Spinal cord (tissue), 10 donors: ENCODE measurements around the gene ATAD3A. TPM values are rescaled to one million over a fixed set of nuclear protein-coding genes. Genes with fewer than 3 reads are reported as not detected.
"Not testable (repeated sequence)": the region's sequence is repeated elsewhere in the genome, so short reads cannot be mapped to it uniquely, and the experiment has no call there.

ENCODE experiments used
- DNase-seq, 6 donors: peaks; one replicate each; pipeline versions ENCODE4 v3.0.0 to v3.0.0-alpha.2; 2013 to 2015; ENCODE audit warnings: low spot score in 6 of 6, low read depth in 4 of 6
- H3K27ac ChIP-seq: one replicate; pipeline ENCODE4 v1.5.1; 2013; ENCODE audit warnings: low read depth, low read length, control low read depth
- H3K27me3 ChIP-seq: one replicate; pipeline ENCODE4 v1.6.1; 2013; ENCODE audit warnings: low read length; ENCODE audit not compliant: control insufficient read depth, insufficient read depth
- H3K36me3 ChIP-seq: one replicate; pipeline ENCODE4 v1.6.1; 2013; ENCODE audit warnings: low read length; ENCODE audit not compliant: control insufficient read depth, insufficient read depth
- H3K4me1 ChIP-seq: one replicate; pipeline ENCODE4 v1.6.1; 2013; ENCODE audit warnings: low read length; ENCODE audit not compliant: control insufficient read depth, insufficient read depth
- H3K4me3 ChIP-seq: one replicate; pipeline ENCODE4 v1.5.1; 2013; ENCODE audit warnings: low read depth, low read length, control low read depth
- H3K9me3 ChIP-seq: one replicate; pipeline ENCODE4 v1.6.1; 2013; ENCODE audit warnings: low read length; ENCODE audit not compliant: control insufficient read depth, insufficient read depth
- WGBS: methylation state at CpG from one replicate; pipeline ENCODE4 v1.1.5; 2013; ENCODE audit warnings: missing lambda C conversion rate; ENCODE audit not compliant: insufficient coverage; 5-methylcytosine and 5-hydroxymethylcytosine counted together
- polyA plus RNA-seq, 2 donors: library from polyadenylated mRNA; unstranded; fragments of 120-200 nt; gene quantifications; one replicate each; pipeline ENCODE4 v1.2.1, GENCODE V29; 2013; ENCODE audit not compliant: insufficient read length in 2 of 2
- total RNA-seq, 2 donors: library from RNA; depleted of rRNA in 1 of 2; stranded (reverse); fragments of 120-200 nt in 1 of 2; fragments of >200 nt in 1 of 2; gene quantifications; one replicate each; pipeline versions ENCODE4 v1.2.3 to v1.2.4, GENCODE V29; 2013 to 2014
- donor health status: healthy.

The ATAD3A gene
- total and polyA plus RNA-seq, 4 donors, result 9.0 to 45.7 (median 27.5) TPM

DNA sequence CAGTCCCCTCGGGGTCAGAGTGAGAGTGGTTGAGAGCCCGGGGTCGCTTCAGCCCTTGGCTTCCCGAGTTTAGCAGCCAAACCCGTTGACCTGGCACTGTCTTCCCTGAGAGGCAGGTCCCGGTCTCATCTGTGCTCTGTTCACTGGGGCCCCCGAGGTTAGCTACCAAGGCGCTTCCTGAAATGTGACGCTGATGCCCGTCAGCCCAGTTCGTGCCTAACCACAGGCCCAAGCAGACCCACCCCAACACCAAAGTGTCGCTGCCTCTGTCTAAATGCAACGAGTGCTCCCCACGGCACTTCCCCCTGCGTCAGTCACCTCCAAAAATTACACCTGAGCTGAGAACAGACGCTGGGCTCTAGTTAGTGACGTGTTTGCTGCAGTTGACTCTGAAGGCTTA, 36.0 kb upstream of the ATAD3A start:
- Histone ChIP-seq H3K4me1 (peaks cover 12% of the 10 kb centered on the region), H3K36me3 (peaks cover 49% of the 10 kb centered on the region)
- WGBS, result no CpG with 5 or more reads among the region's 17 CpGs
- H3K27me3 ChIP-seq, H3K9me3 ChIP-seq, DNase-seq, H3K27ac ChIP-seq, H3K4me3 ChIP-seq: not testable (repeated sequence)

DNA sequence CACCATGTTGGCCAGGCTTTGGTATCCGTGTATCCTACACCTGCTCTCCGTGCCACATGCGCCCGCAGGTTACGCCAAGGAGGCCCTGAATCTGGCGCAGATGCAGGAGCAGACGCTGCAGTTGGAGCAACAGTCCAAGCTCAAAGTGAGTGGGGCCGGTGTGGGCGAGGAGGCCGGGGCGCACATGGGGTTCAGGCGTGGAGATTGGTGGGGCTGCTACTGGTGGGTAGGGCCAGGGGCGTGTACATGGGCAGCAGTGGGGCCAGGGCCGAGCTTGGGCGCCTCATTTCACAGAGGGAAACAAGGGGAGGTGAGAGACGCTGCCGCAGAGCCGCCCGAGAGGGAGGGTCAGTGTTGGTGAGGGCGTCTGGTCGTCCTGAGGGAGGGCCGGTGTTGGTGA, 34.8 kb upstream of the ATAD3A start:
- no peak for DNase-seq
- 97% methylated on average over 17 of the region's 22 CpGs for WGBS
- Histone ChIP-seq H3K4me1 (peaks cover 12% of the 10 kb centered on the region), H3K27me3 (no peaks in the 10 kb centered on the region), H3K36me3 (peaks cover 56% of the 10 kb centered on the region), H3K27ac (no peak overlapping the region), H3K4me3 (no peak overlapping the region), H3K9me3 (no peaks in the 10 kb centered on the region)

DNA sequence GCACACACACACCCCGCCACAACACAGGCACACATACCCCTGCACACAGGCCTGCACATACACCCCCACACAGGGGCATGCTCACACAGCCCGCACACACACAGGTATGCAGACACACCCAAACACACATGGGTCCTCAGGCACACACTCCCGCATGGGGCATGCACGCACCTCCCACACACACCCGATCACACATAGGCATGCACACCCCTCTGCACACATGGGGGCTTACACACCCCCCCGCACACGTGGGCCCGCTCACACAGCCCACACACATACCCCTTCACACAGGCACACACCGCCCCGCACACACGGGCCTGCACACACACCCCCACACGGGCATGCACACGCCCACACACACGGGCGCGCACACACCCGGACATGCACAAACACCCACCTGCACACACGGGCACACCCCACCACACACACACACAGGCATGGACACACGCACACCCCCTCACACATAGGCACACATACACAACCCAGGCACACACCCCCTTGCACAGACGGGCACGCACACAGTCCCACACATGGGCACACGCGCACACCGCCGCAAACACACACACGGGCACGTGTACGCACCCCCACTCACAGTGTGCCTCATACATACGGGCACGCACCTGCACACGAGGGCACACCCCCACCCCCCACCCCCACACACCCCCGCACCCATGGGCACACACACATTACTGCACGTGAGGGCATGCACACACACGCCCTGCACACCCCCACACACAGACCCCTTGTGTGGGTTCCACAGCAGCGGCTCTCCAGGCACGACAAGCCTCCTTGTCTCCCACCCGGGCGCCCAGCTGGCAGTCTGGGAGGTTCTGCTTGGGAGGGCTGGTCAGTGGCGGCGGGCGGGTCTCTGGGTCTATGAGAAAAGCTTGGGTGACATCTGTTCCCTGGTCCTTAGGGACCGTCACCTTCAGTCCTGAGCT, 32.1 kb upstream of the ATAD3A start:
- H3K27me3 ChIP-seq, result no peaks in the 10 kb centered on the region
- no peak overlapping the region for H3K27ac ChIP-seq
- no peak overlapping the region for H3K4me3 ChIP-seq
- H3K36me3 ChIP-seq, result peaks cover 76% of the 10 kb centered on the region
- 98% methylated on average over 26 of the region's 42 CpGs for WGBS
- H3K9me3 ChIP-seq, result no peaks in the 10 kb centered on the region
- no peaks in the 10 kb centered on the region for H3K4me1 ChIP-seq
- no peak for DNase-seq

DNA sequence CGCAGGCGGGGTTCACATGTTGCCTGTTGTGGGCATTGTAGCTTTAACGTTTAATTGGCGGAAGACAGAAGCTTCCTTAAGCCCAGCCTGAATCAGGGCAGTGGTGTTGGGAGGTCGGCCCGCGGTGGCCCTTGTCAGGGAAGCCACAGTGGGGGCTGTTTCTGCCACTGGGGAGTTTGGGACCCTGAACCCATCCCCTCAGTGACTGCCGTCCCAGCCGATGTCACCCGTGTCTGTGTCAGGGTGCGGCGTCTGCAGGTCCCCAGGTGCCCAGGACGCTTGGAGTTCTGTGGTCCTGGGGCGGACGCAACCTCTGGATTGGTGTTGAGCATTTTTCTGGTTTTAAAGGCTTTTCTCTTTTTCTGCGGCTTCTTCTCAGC, 31.5 kb upstream of the ATAD3A start:
- not testable (repeated sequence) for DNase-seq, H3K9me3 ChIP-seq, H3K4me1 ChIP-seq, H3K4me3 ChIP-seq, H3K27ac ChIP-seq, H3K27me3 ChIP-seq
- 98% methylated on average over 13 of the region's 16 CpGs for WGBS
- H3K36me3 ChIP-seq, result peaks cover 79% of the 10 kb centered on the region

DNA sequence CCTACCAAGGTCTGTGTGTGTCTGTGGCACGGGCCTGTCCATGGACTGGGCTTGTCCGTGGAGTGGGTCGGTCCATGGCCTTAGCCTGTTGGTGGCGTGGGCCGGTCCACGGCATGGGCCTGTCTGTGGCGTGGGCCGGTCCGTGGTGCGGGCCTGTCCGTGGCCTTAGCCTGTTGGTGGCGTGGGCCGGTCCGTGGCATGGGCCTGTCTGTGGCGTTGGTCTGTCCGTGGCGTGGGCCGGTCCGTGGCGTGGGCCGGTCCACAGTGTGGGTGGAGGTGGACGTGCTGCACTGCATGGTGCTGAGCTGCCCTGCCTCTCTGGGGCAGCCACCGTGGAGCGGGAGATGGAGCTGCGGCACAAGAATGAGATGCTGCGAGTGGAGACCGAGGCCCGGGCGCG, 30.2 kb upstream of the ATAD3A start:
- H3K36me3 ChIP-seq, result peaks cover 88% of the 10 kb centered on the region
- not testable (repeated sequence) for H3K4me1 ChIP-seq, H3K4me3 ChIP-seq, H3K9me3 ChIP-seq, H3K27me3 ChIP-seq, H3K27ac ChIP-seq, DNase-seq
- 90% methylated on average over 11 of the region's 30 CpGs for WGBS

DNA sequence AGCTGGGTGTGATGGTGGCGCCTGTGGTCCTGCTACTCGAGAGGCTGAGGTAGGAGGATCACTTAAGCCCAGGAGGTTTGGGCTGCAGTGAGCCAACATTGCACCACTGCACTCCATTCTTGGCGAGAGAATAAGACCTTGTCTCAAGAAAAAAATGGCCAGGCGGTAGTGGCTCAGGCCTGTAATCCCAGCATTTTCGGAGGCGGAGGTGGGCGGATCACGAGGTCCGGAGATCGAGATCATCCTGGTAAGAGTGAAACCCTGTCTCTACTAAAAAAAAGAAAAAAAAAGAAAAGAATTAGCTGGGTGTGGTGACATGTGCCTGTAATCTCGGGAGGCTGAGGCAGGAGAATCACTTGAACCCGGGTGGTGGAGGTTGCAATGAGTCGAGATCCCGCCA, 29.1 kb upstream of the ATAD3A start:
- WGBS, result 98% methylated on average over 6 of the region's 14 CpGs
- Histone ChIP-seq H3K4me1 (no peaks in the 10 kb centered on the region), H3K9me3 (no peaks in the 10 kb centered on the region), H3K36me3 (peaks cover 88% of the 10 kb centered on the region), H3K27me3 (no peaks in the 10 kb centered on the region), H3K27ac (no peak overlapping the region), H3K4me3 (no peak overlapping the region)
- DNase-seq, result no peak

DNA sequence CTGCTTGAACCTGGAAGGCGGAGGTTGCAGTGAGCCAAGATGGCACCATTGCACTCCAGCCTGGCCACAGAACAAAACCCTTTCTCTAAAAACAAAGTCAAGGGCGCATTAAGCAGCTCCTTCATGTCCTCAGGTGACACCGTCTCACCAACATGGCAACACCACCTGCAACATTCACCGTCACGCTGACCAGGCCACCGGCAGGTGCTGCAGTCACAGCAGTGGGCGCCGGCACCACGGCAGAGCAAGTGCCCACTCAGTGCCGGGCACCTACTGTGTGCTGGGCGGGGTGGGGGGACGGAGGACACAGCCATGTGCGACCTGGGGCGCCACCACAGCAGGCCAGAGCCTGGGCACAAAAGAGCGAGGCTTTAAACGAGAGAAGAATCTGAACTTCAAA, 28.2 kb upstream of the ATAD3A start:
- peaks cover 90% of the 10 kb centered on the region for H3K36me3 ChIP-seq
- WGBS, result 81% methylated on average over 16 of the region's 16 CpGs

DNA sequence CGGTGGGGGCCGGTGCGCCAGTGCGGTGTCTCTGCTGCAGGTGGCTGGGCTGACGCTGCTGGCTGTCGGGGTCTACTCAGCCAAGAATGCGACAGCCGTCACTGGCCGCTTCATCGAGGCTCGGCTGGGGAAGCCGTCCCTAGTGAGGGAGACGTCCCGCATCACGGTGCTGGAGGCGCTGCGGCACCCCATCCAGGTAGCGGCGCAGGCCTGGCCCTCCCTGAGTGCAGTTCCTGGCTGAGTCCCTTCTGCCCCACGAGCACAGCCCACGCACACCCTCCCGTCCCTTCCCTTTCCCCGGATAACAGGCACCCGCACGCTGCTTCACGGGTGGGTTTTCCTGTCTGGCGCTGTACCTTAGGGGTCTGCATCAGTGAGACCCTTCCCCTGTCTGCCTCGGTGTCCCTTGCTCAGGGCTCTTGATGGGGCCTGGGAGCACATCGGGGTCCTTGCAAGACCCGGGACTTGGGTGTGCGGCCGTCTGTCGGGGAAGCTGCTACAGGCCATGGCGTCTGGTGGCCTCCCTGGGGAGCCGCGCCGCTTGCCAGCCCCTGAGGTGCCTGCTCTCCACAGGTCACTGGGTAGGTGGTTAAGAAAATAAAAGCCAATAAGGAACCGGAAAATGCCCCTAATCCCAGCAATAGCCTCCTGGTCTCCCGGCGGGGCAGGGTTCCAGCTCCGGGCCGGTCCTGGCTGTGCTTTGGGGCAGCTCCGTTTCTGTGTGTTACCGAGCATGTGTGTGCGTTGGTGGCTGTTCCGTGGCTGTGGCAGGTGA, 26.8 kb upstream of the ATAD3A start:
- not testable (repeated sequence) for H3K27me3 ChIP-seq, H3K9me3 ChIP-seq, H3K4me1 ChIP-seq, H3K4me3 ChIP-seq, H3K27ac ChIP-seq, DNase-seq
- WGBS, result 89% methylated on average over 17 of the region's 46 CpGs
- H3K36me3 ChIP-seq, result peaks cover 92% of the 10 kb centered on the region

More for the DNA sequence above, 28.2 kb upstream of the ATAD3A start:
- no peak for DNase-seq
- H3K9me3 ChIP-seq, result no peaks in the 10 kb centered on the region
- no peaks in the 10 kb centered on the region for H3K4me1 ChIP-seq
- H3K27ac ChIP-seq, result no peak overlapping the region
- no peak overlapping the region for H3K4me3 ChIP-seq
- H3K27me3 ChIP-seq, result no peaks in the 10 kb centered on the region

DNA sequence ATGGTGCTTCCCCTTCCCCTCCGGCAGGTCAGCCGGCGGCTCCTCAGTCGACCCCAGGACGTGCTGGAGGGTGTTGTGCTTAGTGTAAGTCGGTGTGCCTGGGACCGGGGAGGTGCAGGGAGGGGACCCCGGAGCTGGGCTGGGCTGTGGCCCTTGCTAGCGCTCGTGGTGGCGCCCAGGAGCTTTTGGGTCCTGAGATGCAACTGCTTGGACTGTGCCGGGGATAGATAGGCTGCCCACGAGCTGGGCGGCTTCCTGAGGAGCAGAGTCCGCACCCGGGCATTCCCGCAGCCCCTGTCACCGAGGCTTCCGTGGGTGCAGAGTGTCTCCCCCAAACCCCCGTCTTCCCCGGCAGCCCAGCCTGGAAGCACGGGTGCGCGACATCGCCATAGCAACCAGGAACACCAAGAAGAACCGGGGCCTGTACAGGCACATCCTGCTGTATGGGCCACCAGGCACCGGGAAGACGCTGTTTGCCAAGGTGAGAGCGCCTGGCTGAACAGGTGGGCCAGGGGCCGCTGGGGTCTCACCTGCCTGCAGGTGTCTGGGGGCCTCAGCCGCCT, 26.1 kb upstream of the ATAD3A start:
- not testable (repeated sequence) for H3K4me3 ChIP-seq, H3K27ac ChIP-seq, H3K9me3 ChIP-seq, DNase-seq, H3K4me1 ChIP-seq, H3K27me3 ChIP-seq
- WGBS, result 94% methylated on average over 26 of the region's 31 CpGs
- H3K36me3 ChIP-seq, result peaks cover 92% of the 10 kb centered on the region
